Smooth muscle cell of the brain vasculature (primary cell): ENCODE results near the gene CCL13.

Source experiments
- DNase-seq: peaks from one replicate; pipeline ENCODE4 v3.0.0-alpha.2; 2012; ENCODE audit warnings: low read depth, low spot score

Gene CCL13

GRCh38 chr17:34363183-34363661, 6.9 kb downstream of the CCL13 start, which contains the start of gene CCL1:
CCL1 (minus strand) TSS chr17:34363233; CDS start chr17:34363161, 72 bp downstream.
- no peak for DNase-seq

DNA sequence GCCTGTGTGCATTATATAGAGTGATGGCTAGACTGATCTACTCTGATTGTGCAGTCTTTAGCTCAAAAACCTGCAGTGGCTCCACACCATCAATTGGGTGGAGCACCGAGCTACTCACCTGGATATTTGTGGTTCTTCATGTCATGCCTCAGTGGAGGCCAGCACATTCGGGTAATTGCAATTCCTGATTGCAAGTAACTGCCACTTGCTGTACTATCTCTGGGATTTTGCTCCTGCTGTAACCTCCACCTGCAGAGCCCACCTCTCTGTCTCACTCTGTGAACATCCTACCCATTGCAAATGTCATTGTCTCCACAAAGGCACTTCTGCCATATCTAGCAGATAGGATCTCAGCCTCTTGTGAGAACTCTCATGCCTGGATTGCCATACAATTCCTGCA, 8.5 kb downstream of the CCL13 start:
- DNase-seq, result no peak

DNA sequence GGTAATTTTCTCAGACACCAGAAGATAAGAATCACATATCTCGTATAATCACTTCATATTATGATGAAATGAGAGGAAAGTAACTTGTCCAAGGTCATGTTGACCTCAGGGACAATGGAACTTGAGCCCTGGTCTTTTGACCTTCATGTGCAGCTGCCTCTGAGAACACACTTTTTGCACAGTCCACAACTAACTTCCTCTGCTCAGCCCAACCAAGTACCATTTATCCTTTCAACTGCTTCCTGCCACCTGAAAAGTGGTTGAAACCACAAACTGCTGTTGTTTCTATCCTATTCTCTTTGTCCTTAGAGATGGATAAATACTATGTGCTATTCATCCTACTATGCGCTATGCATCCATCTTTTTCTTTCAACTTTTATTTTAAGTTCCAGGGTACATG, 9.1 kb downstream of the CCL13 start:
- DNase-seq, result no peak

DNA sequence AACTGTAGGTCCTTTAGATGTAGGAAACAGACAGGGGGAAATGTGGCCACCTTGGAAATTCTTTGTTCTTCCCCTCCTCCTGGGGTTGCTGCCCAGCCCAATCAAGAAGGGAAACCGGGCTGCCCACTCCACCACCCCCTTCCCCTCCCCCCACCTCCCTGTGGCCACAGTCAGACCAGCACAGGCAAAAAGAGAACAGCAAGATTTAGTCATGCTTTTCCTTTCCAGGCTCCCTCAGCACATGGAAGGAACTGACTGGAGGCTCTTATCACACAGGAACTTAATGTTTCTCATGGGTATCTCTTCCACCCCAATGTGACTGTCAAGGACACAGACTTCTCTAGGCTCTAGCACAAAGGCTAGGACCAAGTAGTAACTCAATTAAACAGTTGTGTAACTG, 9.7 kb downstream of the CCL13 start:
- no peak for DNase-seq

DNA sequence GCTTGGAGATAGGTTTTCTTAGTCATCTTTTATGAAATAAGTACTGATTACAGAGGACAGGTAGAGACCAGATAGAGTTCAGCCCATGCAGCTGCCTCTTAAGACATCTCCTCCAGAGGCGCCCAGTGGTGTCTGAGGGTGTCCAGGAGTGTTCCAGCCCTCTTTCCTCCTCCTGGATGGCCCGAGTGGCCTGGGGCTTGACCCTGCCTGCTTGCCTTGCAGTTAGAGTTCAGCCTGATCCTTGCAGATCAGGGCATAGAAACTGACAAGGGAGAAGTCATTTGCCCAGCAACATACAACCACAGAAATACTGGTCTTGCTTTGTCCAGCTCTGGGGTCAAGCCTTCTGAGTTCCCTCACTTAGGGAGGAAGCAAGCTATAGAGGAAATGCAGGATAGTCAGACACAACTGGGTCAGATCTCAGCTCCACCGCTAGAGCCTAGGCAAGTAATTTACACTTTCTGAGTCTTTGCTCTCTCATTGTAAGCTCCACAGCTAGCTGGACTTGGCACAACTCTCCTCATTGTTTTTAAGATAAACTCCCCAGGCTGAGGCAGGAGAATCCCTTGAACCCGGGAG, 10.3 kb downstream of the CCL13 start:
- no peak for DNase-seq

DNA sequence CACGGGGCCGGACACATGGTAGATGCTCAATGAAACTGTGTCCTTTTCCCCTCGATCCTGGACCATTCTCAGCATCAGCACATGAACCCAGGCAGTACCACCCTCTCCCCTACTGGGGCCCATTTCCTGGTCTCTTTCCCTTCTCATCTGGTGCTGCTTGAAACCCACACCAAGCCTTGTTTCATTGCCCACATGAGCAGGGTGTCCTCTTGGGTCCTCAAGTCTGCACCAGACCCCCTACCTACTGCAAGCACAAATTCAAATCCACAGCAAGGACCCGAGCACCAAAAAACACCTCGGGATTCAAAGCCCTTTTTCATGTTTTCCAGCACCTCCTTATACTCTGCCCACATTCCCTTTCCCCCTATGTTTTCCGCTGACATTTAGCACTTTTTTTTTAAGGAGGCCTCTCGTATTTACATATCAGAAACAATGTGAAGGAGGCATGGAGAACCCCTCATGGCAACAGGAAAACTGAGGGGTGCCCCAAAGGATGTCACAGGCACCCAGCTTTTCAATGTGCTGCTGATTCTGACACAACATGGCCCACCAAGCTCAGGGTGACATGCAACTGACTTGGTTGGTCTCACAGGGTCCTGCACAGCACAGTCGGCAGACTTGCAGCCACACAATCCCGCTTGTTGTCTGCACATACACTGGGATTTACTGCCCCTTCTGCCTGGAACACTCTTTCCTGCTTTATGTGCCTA, 11.4 kb downstream of the CCL13 start:
- no peak for DNase-seq

DNA sequence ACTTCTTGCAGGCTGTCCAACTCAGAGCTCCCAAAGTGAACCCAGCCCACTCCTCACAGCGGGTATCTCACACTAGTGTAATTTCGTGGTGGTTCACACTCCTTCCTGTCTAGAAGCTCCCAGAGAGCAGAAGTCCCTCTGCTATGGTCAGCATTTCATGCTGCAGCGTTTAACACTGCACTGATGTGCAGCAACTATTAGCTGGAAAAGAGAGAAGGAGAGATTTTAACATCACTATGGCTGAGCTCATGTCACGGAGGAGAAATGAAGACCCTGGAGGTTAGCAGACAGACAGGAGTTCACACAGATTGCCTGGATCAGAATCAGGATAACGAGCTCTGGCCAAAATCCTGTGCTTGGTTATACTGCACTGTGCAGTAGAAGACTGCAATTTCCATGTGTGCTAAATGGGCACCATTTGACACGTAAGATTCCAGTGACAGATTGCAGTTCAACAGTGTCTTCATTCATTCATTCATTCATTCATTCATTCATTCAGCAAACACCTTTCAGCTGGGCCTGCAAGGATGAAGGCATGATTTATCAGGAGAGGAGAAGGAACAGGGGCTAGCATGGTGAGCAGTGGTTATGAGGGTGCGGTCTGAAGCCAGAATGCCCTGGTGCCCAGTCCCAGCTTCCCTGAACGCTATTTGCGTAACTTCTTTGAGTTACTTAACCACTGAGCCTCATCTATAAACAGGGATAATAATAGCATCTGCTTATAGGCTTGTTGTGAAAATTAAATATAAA, 12.1 kb downstream of the CCL13 start:
- DNase-seq, result no peak

DNA sequence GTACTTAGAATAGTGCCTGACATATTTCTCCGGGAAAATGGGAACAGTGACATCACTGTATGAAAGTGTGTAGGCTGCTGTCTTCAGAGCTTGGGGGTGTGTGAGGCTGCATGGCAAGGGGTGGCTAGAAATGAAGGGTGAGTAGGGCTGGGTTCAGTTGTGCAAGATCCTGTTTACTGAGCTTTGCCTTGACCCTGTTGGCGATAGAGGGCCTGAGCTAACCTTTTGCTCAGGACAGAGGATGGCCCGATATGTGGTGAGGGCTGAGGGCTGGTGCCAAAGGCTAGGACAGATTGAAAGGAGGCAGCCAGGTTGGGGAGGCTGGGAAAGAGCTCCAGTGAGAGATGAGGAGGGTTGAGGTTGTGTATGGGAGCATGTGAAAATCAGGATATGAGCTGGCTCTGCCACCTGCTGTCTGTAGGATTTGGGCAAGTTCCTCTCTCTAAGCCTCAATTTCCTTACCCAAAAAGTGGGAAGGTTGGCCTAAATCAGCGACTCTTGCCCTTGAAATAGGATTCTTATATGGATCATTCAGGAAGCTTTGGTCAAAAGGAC, 12.7 kb downstream of the CCL13 start:
- no peak for DNase-seq

- no peak for DNase-seq
Measured at GRCh38 chr17:34369571-34369970, 13.3 kb downstream of the CCL13 start.

DNA sequence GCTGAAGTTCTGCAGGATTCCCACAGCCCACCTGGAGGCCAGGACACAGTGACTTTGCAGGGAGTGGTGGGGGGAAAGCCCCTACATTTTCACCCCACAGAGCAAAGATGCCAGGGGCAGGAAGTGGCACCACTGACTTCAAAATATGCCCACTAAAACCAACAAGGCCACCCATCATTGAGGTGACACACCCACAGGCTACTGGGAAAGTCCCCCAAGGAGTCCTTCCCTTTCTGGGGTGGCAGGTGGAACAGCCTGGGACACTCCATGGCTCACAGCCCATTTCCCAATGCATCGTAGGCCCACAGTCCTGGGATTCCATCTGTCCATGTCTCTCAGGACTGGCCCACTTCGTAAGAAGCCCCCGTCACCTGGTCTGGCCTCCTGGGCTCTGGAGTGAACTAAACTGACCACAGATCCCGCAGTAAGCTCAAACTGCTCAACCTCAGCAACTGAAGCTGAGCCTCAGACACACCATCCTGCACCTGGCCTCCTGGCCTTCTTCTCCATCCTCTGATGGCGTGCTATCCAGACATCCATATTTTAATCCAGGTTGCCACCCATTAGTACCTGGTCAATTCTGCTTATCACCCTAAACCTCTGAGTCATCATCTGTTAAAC, 14.2 kb downstream of the CCL13 start:
- DNase-seq, result no peak

GRCh38 chr17:34370997-34371395, 14.7 kb downstream of the CCL13 start:
- DNase-seq, result no peak

DNA sequence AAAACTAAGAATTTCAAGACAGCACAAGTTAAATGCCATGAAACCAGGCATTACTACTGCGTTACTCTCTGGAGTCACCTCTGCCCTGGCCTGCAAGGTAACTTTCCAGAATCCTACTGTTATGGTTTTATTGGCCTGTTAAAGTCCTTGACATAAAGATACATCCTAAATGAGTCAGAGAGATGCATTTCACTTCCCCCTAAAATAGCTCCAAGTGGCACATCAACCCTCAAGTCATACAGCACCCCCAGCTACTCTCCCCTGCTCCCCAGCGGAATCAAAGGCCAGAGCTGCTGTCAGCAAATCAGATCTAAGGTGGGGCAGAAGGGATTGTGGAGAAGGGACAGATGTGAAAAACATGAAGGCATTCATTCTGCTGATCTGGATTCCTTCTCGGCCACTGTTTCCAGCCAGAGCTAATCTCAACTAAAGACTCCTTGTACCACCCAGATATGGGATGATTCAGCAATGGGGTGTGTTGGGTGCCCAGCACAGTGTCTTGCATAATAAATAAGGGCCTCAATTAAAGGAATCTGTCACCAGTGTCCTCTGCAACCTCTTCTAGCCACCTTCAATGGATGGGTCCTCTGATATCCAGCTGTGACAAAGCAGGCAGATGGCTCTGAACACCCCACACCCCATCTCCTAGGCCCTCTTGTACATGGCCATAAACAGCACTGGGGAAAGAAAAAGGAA, 15.3 kb downstream of the CCL13 start:
- DNase-seq, result no peak

GRCh38 chr17:34374457-34374856, 18.2 kb downstream of the CCL13 start:
- DNase-seq, result no peak

GRCh38 chr17:34375426-34375997, 19.2 kb downstream of the CCL13 start:
- DNase-seq, result no peak

- no peak for DNase-seq
Measured at GRCh38 chr17:34377078-34377823, 21.0 kb downstream of the CCL13 start.

- no peak for DNase-seq
Measured at GRCh38 chr17:34378664-34379101, 22.4 kb downstream of the CCL13 start.

DNA sequence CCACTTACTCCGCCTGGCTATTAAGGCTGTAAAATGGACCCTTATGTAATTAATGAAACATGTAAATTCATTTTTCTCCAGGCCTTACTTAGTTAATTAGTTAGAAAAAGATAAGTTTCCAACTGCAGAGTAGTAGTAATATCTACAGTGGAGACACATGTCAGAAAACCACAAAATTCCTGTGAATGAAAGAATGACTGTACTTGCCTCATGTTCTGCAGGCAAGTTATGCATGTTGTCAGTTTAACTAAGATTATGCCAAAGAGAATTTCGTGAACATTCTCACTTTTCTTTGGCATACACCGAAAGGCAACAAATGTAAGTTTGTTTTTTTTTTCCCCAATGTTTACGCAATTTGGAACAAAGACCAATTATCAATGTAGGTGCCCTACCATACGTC, 23.6 kb downstream of the CCL13 start:
- no peak for DNase-seq

DNA sequence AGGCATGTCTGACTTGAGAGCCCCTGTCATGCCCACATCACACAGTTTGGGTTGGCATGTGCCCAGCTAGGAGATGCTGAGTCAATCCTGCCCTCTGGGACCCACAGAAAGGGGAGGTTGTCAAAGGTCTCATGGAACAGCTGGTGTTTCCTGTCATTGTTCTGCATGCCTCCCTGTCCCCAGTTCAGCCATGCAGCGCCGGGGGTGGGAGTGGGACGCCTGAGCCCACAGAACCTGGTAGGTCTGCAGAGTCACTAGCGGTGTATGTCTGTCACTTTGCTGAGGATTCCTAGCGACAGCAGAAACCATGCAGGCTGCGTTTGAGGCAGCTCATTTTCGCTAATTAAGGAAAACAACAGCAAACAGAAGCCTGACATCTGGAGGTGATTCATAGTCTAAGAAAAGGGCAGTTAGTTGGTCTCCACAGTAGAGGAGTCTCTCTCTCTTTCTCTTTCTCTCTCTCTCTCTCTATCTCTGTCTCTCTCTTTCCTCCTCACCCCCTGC, 26.4 kb downstream of the CCL13 start:
- no peak for DNase-seq

GRCh38 chr17:34383216-34383615, 26.9 kb downstream of the CCL13 start:
- DNase-seq, result no peak

- no peak for DNase-seq
Measured at GRCh38 chr17:34384271-34384670, 28.0 kb downstream of the CCL13 start.
